ENCODE measurements around the gene MSRB1. TPM values are rescaled to one million over a fixed set of nuclear protein-coding genes. Genes with fewer than 3 reads are reported as not detected.

MSRB1 gene
- total RNA-seq, 1 experiment from 2014 or later: 26.4 TPM

GRCh38 chr16:1983544-1984346 lies 40.7 kb upstream of the MSRB1 start, which contains the start of gene GFER (continued):
- TF ChIP-seq ZNF263 (CRISPR knock-in tag; IDR thresholded peaks at IDR 0.05; ENCODE audit: low read depth) (no peak), ZNF219 (CRISPR knock-in tag; IDR thresholded peaks at IDR 0.05; ENCODE audit: borderline replicate concordance) (no peak), ZBTB43 (CRISPR knock-in tag; IDR thresholded peaks at IDR 0.05) (peak; percentile 70), SMAD3 (CRISPR knock-in tag; IDR thresholded peaks at IDR 0.05; ENCODE audit: borderline replicate concordance) (no peak), EMX1 (CRISPR knock-in tag; IDR thresholded peaks at IDR 0.05) (no peak), FOXK1 (CRISPR knock-in tag; IDR thresholded peaks at IDR 0.05) (peak; percentile 82), ZNF671 (CRISPR knock-in tag; IDR thresholded peaks at IDR 0.05) (no peak), IRF2 (CRISPR knock-in tag; IDR thresholded peaks at IDR 0.05; ENCODE audit: borderline replicate concordance, low read depth) (no peak), IRF1 (CRISPR knock-in tag; IDR thresholded peaks at IDR 0.05) (no peak), ZNF532 (CRISPR knock-in tag; IDR thresholded peaks at IDR 0.05; ENCODE audit: borderline replicate concordance) (0 out of 2 replicates have a peak, but pooled peaks have one; percentile 62), HMGA2 (CRISPR knock-in tag; IDR thresholded peaks at IDR 0.05) (no peak), ZNF425 (CRISPR knock-in tag; conservative IDR thresholded peaks at IDR 0.05) (no peak), TEAD1 (CRISPR knock-in tag; IDR thresholded peaks at IDR 0.05) (peak; percentile 61; the same call in 1 of the 2 replicates)
- TF ChIP-seq, protein P1, sequence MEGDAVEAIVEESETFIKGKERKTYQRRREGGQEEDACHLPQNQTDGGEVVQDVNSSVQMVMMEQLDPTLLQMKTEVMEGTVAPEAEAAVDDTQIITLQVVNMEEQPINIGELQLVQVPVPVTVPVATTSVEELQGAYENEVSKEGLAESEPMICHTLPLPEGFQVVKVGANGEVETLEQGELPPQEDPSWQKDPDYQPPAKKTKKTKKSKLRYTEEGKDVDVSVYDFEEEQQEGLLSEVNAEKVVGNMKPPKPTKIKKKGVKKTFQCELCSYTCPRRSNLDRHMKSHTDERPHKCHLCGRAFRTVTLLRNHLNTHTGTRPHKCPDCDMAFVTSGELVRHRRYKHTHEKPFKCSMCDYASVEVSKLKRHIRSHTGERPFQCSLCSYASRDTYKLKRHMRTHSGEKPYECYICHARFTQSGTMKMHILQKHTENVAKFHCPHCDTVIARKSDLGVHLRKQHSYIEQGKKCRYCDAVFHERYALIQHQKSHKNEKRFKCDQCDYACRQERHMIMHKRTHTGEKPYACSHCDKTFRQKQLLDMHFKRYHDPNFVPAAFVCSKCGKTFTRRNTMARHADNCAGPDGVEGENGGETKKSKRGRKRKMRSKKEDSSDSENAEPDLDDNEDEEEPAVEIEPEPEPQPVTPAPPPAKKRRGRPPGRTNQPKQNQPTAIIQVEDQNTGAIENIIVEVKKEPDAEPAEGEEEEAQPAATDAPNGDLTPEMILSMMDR (IDR thresholded peaks at IDR 0.05): no peak
- TF ChIP-seq, protein P2, sequence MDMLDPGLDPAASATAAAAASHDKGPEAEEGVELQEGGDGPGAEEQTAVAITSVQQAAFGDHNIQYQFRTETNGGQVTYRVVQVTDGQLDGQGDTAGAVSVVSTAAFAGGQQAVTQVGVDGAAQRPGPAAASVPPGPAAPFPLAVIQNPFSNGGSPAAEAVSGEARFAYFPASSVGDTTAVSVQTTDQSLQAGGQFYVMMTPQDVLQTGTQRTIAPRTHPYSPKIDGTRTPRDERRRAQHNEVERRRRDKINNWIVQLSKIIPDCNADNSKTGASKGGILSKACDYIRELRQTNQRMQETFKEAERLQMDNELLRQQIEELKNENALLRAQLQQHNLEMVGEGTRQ (CRISPR knock-in tag; IDR thresholded peaks at IDR 0.05): peak; percentile 47
- TF ChIP-seq, protein P3, sequence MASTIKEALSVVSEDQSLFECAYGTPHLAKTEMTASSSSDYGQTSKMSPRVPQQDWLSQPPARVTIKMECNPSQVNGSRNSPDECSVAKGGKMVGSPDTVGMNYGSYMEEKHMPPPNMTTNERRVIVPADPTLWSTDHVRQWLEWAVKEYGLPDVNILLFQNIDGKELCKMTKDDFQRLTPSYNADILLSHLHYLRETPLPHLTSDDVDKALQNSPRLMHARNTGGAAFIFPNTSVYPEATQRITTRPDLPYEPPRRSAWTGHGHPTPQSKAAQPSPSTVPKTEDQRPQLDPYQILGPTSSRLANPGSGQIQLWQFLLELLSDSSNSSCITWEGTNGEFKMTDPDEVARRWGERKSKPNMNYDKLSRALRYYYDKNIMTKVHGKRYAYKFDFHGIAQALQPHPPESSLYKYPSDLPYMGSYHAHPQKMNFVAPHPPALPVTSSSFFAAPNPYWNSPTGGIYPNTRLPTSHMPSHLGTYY (CRISPR knock-in tag; IDR thresholded peaks at IDR 0.05): no peak
- TF ChIP-seq, protein P4, sequence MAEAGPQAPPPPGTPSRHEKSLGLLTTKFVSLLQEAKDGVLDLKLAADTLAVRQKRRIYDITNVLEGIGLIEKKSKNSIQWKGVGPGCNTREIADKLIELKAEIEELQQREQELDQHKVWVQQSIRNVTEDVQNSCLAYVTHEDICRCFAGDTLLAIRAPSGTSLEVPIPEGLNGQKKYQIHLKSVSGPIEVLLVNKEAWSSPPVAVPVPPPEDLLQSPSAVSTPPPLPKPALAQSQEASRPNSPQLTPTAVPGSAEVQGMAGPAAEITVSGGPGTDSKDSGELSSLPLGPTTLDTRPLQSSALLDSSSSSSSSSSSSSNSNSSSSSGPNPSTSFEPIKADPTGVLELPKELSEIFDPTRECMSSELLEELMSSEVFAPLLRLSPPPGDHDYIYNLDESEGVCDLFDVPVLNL (CRISPR knock-in tag; IDR thresholded peaks at IDR 0.05; ENCODE audit: borderline replicate concordance, low read depth): peak; percentile 81
- TF ChIP-seq, protein P5, sequence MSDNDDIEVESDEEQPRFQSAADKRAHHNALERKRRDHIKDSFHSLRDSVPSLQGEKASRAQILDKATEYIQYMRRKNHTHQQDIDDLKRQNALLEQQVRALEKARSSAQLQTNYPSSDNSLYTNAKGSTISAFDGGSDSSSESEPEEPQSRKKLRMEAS (CRISPR knock-in tag; IDR thresholded peaks at IDR 0.05): peak; percentile 83
- TF ChIP-seq, protein P6, sequence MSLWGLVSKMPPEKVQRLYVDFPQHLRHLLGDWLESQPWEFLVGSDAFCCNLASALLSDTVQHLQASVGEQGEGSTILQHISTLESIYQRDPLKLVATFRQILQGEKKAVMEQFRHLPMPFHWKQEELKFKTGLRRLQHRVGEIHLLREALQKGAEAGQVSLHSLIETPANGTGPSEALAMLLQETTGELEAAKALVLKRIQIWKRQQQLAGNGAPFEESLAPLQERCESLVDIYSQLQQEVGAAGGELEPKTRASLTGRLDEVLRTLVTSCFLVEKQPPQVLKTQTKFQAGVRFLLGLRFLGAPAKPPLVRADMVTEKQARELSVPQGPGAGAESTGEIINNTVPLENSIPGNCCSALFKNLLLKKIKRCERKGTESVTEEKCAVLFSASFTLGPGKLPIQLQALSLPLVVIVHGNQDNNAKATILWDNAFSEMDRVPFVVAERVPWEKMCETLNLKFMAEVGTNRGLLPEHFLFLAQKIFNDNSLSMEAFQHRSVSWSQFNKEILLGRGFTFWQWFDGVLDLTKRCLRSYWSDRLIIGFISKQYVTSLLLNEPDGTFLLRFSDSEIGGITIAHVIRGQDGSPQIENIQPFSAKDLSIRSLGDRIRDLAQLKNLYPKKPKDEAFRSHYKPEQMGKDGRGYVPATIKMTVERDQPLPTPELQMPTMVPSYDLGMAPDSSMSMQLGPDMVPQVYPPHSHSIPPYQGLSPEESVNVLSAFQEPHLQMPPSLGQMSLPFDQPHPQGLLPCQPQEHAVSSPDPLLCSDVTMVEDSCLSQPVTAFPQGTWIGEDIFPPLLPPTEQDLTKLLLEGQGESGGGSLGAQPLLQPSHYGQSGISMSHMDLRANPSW (CRISPR knock-in tag; conservative IDR thresholded peaks at IDR 0.05; ENCODE audit: low read depth): no peak

All from WTC11 (cell line).